GM21515 (cell line): Measurements from ENCODE around the gene SIGLEC11.

ENCODE experiments used
- ATAC-seq: cut with Tn5 transposase; IDR thresholded peaks from one replicate; pipeline ENCODE4 v1.9.1; 2021; ENCODE audit not compliant: unreplicated experiment

Gene SIGLEC11

GRCh38 chr19:49907745-49908446, 53.1 kb downstream of the SIGLEC11 start:
- ATAC-seq = no peak

DNA sequence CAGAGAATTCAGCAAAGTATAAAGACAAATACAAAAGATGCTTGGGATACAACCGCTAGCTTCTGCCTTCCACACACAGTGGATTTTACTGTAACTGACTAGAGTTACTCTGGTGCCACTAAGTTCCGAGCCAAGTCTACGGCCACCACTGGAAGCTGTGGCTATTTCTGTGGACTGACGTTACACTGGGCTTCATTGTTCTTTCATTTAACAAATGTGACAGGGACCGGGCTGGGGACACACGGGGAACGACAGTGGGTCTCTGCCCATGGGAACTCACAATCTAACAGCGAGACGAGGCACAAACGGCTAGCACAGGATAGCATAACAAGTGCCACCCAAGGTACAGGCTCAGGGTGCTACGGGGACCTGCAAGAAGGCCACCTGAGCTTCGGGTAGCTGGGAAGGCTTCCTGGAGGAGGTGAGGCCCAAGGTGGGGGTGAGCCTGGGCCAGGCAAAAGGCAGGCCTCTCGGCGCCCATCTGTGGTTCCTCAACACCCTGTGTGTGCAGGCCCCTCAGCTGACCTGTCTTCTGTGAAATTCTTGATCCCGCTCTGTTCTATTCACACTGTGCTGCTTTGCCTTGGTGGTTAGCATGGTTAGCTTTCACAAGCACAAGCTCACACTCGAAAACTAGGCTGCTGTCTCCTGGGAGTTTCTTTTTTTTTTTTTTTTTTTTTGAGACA, 54.0 kb downstream of the SIGLEC11 start:
- no peak for ATAC-seq

- ATAC-seq = no peak
Measured at GRCh38 chr19:49904136-49904535, 56.8 kb downstream of the SIGLEC11 start.
